PC-3 (cell line): ENCODE measurements around the gene RPS8. TPM values are rescaled to one million over a fixed set of nuclear protein-coding genes. Genes with fewer than 3 reads are reported as not detected.
"Not testable (repeated sequence)": the region's sequence is repeated elsewhere in the genome, so short reads cannot be mapped to it uniquely, and the experiment has no call there.

Experiments
- ATAC-seq: fragments of 200-7000 bp; cut with Tn5 transposase; 2 replicates; pipeline ENCODE4 v1.9.1; 2020; ENCODE audit warnings: mild to moderate bottlenecking, moderate library complexity
- BruUV-seq: library from RNA; stranded (reverse); fragments of 400-500 nt; replicated peaks from 2 replicates; lab custom pipeline; 2021; lab: Mats Ljungman, UMichigan
- CTCF ChIA-PET: fragments of 300-600 bp; sonication (Branson Sonifier 250); formaldehyde crosslinking; loops from one replicate; lab custom pipeline; 2022; ENCODE audit warnings: antibody characterized with exemption; lab: Charles Lee
- POLR2A ChIA-PET: fragments of 300-600 bp; sonication (Branson Sonifier 250); formaldehyde crosslinking; loops from one replicate; lab custom pipeline; 2022; ENCODE audit warnings: antibody characterized with exemption; ENCODE audit not compliant: unreplicated experiment; lab: Charles Lee
- DNase-seq: peaks from one replicate; pipeline ENCODE4 v3.0.0-alpha.2; 2015
- H2AFZ ChIP-seq: fragments of 300-600 bp; sonication (generic); 2 replicates; pipeline ENCODE4 v1.6.0; 2016; ENCODE audit warnings: antibody characterized with exemption, low read length
- H3F3A ChIP-seq: fragments of 300-600 bp; sonication (generic); one replicate; pipeline ENCODE4 v1.6.0; 2017; ENCODE audit warnings: antibody characterized with exemption, low read length, control low read depth, mild to moderate bottlenecking; ENCODE audit not compliant: unreplicated experiment
- H3K27ac ChIP-seq: fragments of 300-600 bp; sonication (generic); 2 replicates; pipeline ENCODE4 v1.5.1; 2016; ENCODE audit warnings: mild to moderate bottlenecking, low read length
- H3K27me3 ChIP-seq: fragments of 300-600 bp; sonication (generic); 2 replicates; pipeline ENCODE4 v1.6.1; 2016; ENCODE audit warnings: low read length, mixed read lengths
- H3K36me3 ChIP-seq: fragments of 300-600 bp; sonication (generic); 2 replicates; pipeline ENCODE4 v1.6.1; 2016; ENCODE audit warnings: low read depth, mixed run types, low read length, mixed read lengths
- H3K4me1 ChIP-seq: fragments of 300-600 bp; sonication (generic); 2 replicates; pipeline ENCODE4 v1.5.1; 2016; ENCODE audit warnings: low read length; ENCODE audit not compliant: insufficient read depth
- H3K4me2 ChIP-seq: fragments of 300-600 bp; sonication (generic); 2 replicates; pipeline ENCODE4 v1.6.0; 2016; ENCODE audit warnings: low read length
- H3K4me3 ChIP-seq: fragments of 300-600 bp; sonication (generic); 2 replicates; pipeline ENCODE4 v1.5.1; 2016; ENCODE audit warnings: mild to moderate bottlenecking, low read length, mixed read lengths
- H3K79me2 ChIP-seq: fragments of 300-600 bp; sonication (generic); 2 replicates; pipeline ENCODE4 v1.6.1; 2017; ENCODE audit warnings: low read length, mixed read lengths
- H3K9ac ChIP-seq: fragments of 300-600 bp; sonication (generic); 2 replicates; pipeline ENCODE4 v1.6.0; 2016; ENCODE audit warnings: mild to moderate bottlenecking, low read length
- H3K9me2 ChIP-seq: fragments of 300-600 bp; sonication (generic); replicated peaks from 2 replicates; pipeline ENCODE4 v1.6.1; 2016; ENCODE audit warnings: mixed run types, low read length, mixed read lengths
- H3K9me3 ChIP-seq: fragments of 300-600 bp; sonication (generic); 2 replicates; pipeline ENCODE4 v1.6.1; 2016; ENCODE audit warnings: low read length, mixed read lengths
- H4K20me1 ChIP-seq: fragments of 300-600 bp; sonication (generic); 2 replicates; pipeline ENCODE4 v1.6.1; 2016; ENCODE audit warnings: low read length, mixed read lengths
- CTCF ChIP-seq: fragments of 300-600 bp; sonication (generic); conservative IDR thresholded peaks from 2 replicates; pipeline ENCODE4 v1.5.1; 2017; ENCODE audit warnings: antibody characterized with exemption, low read depth, mild to moderate bottlenecking, low read length
- EZH2 ChIP-seq: fragments of 300-600 bp; sonication (generic); IDR thresholded peaks from one replicate; pipeline ENCODE4 v1.6.1; 2017; ENCODE audit warnings: antibody characterized with exemption, mild to moderate bottlenecking, low read length; ENCODE audit not compliant: unreplicated experiment
- EZH2phosphoT487 ChIP-seq: fragments of 300-600 bp; sonication (generic); IDR thresholded peaks from 2 replicates; pipeline ENCODE4 v1.6.1; 2018; ENCODE audit warnings: mild to moderate bottlenecking, antibody characterized with exemption, low read length, borderline replicate concordance
- intact Hi-C: fragments of 100-400 bp; cut with micrococcal nuclease; formaldehyde crosslinking; loops from 2 replicates; pipeline ENCODE4 v1.9.0; 2023
- total RNA-seq: library from RNA; depleted of rRNA; stranded (reverse); fragments of >200 nt; gene quantifications from 2 replicates; pipeline ENCODE4 v1.2.3, GENCODE V29; 2014

The RPS8 gene
- total RNA-seq, 1 experiment from 2014 or later: 1,663 TPM

- Histone ChIP-seq H3K4me3 (no peak overlapping the region), H3K27me3 (no peaks in the 10 kb centered on the region), H3F3A (peaks cover 4% of the 10 kb centered on the region), H3K4me2 (no peak overlapping the region), H2AFZ (no peak overlapping the region), H3K36me3 (no peaks in the 10 kb centered on the region), H3K9me3 (no peaks in the 10 kb centered on the region), H3K4me1 (peaks cover 9% of the 10 kb centered on the region), H3K79me2 (no peaks in the 10 kb centered on the region), H4K20me1 (no peaks in the 10 kb centered on the region), H3K9ac (no peak overlapping the region), H3K9me2 (no peaks in the 10 kb centered on the region), H3K27ac (no peak overlapping the region)
- TF ChIP-seq EZH2phosphoT487: no peak
- no peak for TF ChIP-seq EZH2
- TF ChIP-seq CTCF: no peak
- ChIA-PET CTCF (no interaction called here), POLR2A (no interaction called here)
- DNase-seq (peak; percentile 47), ATAC-seq (no peak)
- intact Hi-C loops: no loop called here
- BruUV-seq: no TSS peak
Observed at GRCh38 chr1:44733365-44733764, 42.0 kb upstream of the RPS8 start.

- DNase-seq (no peak), ATAC-seq (no peak)
- H3K4me1 ChIP-seq: peaks cover 9% of the 10 kb centered on the region
- no peaks in the 10 kb centered on the region for H3K9me2 ChIP-seq
- no peak overlapping the region for H3K4me2 ChIP-seq
- H3F3A ChIP-seq: peaks cover 4% of the 10 kb centered on the region
- POLR2A ChIA-PET: no interaction called here
- no peaks in the 10 kb centered on the region for H3K27me3 ChIP-seq
- H3K9me3 ChIP-seq: no peaks in the 10 kb centered on the region
- no peaks in the 10 kb centered on the region for H4K20me1 ChIP-seq
- no peak overlapping the region for H3K9ac ChIP-seq
- BruUV-seq: no TSS peak
- CTCF ChIA-PET: no interaction called here
- H3K27ac ChIP-seq: no peak overlapping the region
- no peak overlapping the region for H3K4me3 ChIP-seq
- H2AFZ ChIP-seq: no peak overlapping the region
- TF ChIP-seq EZH2phosphoT487 (no peak), CTCF (no peak), EZH2 (no peak)
- intact Hi-C loops: no loop called here
- no peaks in the 10 kb centered on the region for H3K79me2 ChIP-seq
- no peaks in the 10 kb centered on the region for H3K36me3 ChIP-seq
Observed at GRCh38 chr1:44733784-44734183, 41.6 kb upstream of the RPS8 start.

GRCh38 chr1:44735992-44736391 is 39.3 kb upstream of the RPS8 start:
- DNase-seq (no peak), ATAC-seq (no peak)
- no peak overlapping the region for H3K9ac ChIP-seq
- intact Hi-C loops: no loop called here
- no peaks in the 10 kb centered on the region for H3K27me3 ChIP-seq
- no peaks in the 10 kb centered on the region for H3K9me3 ChIP-seq
- POLR2A ChIA-PET: no interaction called here
- CTCF ChIA-PET: no interaction called here
- H2AFZ ChIP-seq: no peak overlapping the region
- BruUV-seq: no TSS peak
- no peak for TF ChIP-seq CTCF
- no peak for TF ChIP-seq EZH2phosphoT487
- no peak for TF ChIP-seq EZH2
- no peak overlapping the region for H3K27ac ChIP-seq
- no peaks in the 10 kb centered on the region for H4K20me1 ChIP-seq
- no peaks in the 10 kb centered on the region for H3K36me3 ChIP-seq
- peaks cover 14% of the 10 kb centered on the region for H3K79me2 ChIP-seq
- no peak overlapping the region for H3K4me2 ChIP-seq
- peaks cover 11% of the 10 kb centered on the region for H3K4me1 ChIP-seq
- no peaks in the 10 kb centered on the region for H3K9me2 ChIP-seq
- no peak overlapping the region for H3K4me3 ChIP-seq
- H3F3A ChIP-seq: no peaks in the 10 kb centered on the region

GRCh38 chr1:44738953-44739306 is 36.4 kb upstream of the RPS8 start:
- H3K36me3 ChIP-seq, DNase-seq, H4K20me1 ChIP-seq, H3K9me2 ChIP-seq, CTCF ChIA-PET, intact Hi-C loops, H3F3A ChIP-seq, H3K27me3 ChIP-seq, ATAC-seq, BruUV-seq, H3K9me3 ChIP-seq: not testable (repeated sequence)
- H3K27ac ChIP-seq: peak overlapping the region; percentile 17
- peaks cover 40% of the 10 kb centered on the region for H3K79me2 ChIP-seq
- peak overlapping the region; percentile 93 for H3K4me3 ChIP-seq
- peaks cover 20% of the 10 kb centered on the region for H3K4me1 ChIP-seq
- H2AFZ ChIP-seq: peak overlapping the region; percentile 80
- peak overlapping the region; percentile 84 for H3K9ac ChIP-seq
- H3K4me2 ChIP-seq: peak overlapping the region; percentile 97
- POLR2A ChIA-PET: interaction anchor here (0.5 kb wide), 1 partner anchor 564 kb away, joined by 7 read pairs; no protein-coding TSS in a partner anchor
